GM19395 (cell line): ENCODE data around the gene INF2.
A peak's percentile ranks its signal among the peaks of the same experiment; 100 is the strongest.

Experiments
- ATAC-seq: cut with Tn5 transposase; IDR thresholded peaks from one replicate; pipeline ENCODE4 v1.9.1; 2021; ENCODE audit warnings: mild to moderate bottlenecking, moderate library complexity; ENCODE audit not compliant: unreplicated experiment

INF2 gene

GRCh38 chr14:104767634-104767918 lies 78.2 kb downstream of the INF2 start:
- no peak for ATAC-seq

GRCh38 chr14:104768437-104769323 lies 79.3 kb downstream of the INF2 start:
- ATAC-seq = peak; percentile 75

- ATAC-seq = no peak
Observed at GRCh38 chr14:104769324-104770071, 80.1 kb downstream of the INF2 start.

GRCh38 chr14:104770072-104770579 lies 80.7 kb downstream of the INF2 start:
- ATAC-seq = no peak

GRCh38 chr14:104770851-104771272 lies 81.4 kb downstream of the INF2 start:
- no peak for ATAC-seq

- no peak for ATAC-seq
Observed at GRCh38 chr14:104771374-104771773, 82.0 kb downstream of the INF2 start.
